GM19023 (cell line): Measurements from ENCODE around the gene TNFRSF6B.

Experiments
- ATAC-seq: cut with Tn5 transposase; IDR thresholded peaks from one replicate; pipeline ENCODE4 v1.9.1; 2021; ENCODE audit warnings: mild to moderate bottlenecking, moderate library complexity; ENCODE audit not compliant: unreplicated experiment

Gene TNFRSF6B

GRCh38 chr20:63682384-63683139 is 13.9 kb upstream of the TNFRSF6B start:
- ATAC-seq, result no peak

DNA sequence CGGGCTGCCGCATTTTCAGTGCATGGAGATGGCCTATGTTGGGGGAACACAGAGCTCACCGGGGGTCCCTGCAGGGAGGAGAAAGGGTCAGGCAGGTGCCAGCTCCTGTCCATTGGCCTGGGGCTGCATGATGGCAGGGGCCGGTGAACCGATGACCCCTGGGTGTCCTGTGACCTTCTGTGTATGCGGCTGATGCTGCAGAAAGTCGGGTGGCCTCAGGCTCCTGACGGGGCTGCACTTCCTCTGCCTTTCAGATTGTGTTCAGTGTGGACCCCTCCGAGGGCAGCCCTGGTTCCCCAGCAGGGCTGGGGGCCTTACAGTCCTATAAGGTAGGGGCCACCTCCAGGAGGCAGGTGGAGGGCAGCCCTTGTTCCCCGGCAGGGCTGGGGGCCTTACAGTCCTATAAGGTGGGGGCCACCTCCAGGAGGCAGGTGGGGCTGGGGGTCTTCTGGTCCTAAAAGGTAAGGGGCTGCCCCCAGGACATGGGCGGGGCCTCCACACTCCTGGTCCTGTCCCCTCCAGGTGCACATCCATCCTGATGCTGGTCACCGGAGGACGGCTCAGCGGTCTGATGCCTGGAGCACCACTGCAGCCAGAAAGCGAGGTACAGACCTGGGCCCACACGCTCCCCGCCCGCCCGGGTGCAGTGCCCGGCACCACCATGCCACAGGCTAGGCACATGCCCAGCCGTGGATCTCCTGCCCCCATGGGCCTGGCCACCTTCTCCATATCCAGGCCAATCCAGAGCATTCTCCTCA is 11.0 kb upstream of the TNFRSF6B start:
- ATAC-seq, result no peak

- ATAC-seq, result no peak
These were observed 10.4 kb upstream of the TNFRSF6B start for GRCh38 chr20:63686094-63686491.

DNA sequence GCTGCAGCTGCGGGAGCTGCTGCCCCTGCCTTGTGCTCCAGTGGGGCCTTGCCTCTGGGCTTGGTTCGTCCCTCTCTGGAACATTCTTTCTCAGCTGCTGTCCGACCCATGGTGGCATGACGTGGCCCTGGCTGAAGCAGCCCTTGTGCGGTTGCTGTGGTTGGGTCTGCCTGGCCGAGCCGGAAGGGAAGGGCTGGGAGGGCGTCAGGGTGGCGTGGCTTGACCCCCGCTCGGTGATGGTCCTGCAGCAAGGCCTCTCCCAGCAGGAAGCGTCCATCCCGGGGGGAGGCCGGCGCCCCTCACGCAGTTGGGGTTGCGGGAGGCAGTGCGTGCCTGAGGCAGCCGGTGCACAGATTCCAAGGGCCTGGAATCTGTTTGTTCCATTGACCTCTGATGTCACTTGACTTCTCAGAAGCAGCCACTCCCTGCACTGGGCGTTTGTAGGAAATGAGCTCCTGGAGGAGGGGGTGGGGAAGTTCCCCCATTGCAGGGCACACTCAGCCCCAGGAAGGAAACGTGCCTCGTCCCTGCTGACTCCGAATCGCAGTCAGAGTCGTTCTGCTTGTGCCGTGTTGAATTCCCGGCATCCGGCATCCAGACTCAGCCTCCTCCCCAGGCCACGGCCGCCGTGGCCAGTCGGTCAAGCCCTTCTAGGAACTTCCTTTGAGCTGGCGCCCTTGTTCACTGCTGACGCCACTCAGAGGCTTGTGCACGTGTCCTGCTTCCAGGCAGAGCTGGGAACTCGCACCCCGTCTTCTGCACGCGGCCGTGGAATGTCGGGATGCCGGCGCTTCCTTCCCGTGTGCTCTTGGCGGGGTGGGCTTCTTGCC is 9.7 kb upstream of the TNFRSF6B start:
- ATAC-seq, result no peak

DNA sequence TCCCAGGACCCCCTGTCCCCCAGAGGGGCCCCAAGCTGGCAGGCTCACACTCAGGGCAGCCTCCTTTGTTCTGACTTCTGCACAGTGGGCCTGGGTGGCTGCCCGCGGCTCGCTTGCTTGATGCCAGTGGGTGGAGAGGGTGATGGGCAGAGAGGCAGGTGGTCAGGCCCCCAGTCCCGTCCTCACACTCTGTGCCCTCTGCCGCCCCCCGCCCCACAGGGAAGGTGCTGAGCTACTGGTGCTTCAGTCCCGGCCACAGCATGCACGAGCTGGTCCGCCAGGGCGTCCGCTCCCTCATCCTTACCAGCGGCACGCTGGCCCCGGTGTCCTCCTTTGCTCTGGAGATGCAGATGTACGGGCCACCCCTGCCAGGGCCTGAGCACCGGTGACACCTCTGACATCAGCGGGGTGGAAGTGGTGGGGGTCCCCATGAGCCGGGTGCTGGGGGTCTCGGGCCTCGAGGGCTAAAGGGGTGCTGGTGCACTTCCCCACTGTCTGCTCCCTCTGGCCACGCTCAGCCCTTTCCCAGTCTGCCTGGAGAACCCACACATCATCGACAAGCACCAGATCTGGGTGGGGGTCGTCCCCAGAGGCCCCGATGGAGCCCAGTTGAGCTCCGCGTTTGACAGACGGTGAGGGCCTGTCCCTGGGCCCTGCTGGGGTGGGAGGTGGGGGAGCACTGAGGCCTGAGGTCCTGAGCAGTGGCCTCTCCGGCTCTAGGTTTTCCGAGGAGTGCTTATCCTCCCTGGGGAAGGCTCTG is 8.9 kb upstream of the TNFRSF6B start:
- ATAC-seq, result no peak

DNA sequence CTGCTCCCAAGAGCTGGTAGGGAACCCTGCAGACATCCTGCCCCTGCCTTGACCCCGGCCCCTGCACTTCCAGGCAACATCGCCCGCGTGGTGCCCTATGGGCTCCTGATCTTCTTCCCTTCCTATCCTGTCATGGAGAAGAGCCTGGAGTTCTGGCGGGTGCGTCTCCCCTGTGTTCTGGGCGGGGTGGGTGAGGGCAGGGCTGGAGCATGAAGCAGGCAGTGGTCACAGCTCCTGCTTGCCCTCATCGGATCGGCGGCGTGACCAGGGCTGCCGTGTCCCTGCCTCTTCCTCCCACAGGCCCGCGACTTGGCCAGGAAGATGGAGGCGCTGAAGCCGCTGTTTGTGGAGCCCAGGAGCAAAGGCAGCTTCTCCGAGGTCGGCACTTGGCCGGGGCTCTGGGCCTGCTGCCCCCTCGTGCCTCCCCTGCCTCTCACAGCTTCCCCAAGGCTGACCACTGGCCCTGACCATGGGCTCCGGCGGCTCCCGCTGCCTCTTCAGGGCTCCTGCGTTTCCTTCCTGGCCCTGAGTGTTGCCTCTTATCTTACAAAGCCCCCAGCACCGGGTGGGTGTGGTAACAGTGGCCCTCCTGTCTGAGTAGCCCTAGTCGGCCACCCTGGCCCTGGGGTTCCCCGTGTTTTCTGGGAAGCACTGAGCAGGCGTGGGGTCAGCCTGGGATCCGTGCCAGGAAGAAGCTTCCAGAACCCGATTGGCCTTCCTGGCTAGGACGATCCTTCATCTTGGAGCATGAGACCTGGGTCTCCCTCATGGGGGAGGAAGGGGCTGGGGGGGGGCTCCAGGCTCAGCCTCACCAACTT is 8.0 kb upstream of the TNFRSF6B start:
- no peak for ATAC-seq

DNA sequence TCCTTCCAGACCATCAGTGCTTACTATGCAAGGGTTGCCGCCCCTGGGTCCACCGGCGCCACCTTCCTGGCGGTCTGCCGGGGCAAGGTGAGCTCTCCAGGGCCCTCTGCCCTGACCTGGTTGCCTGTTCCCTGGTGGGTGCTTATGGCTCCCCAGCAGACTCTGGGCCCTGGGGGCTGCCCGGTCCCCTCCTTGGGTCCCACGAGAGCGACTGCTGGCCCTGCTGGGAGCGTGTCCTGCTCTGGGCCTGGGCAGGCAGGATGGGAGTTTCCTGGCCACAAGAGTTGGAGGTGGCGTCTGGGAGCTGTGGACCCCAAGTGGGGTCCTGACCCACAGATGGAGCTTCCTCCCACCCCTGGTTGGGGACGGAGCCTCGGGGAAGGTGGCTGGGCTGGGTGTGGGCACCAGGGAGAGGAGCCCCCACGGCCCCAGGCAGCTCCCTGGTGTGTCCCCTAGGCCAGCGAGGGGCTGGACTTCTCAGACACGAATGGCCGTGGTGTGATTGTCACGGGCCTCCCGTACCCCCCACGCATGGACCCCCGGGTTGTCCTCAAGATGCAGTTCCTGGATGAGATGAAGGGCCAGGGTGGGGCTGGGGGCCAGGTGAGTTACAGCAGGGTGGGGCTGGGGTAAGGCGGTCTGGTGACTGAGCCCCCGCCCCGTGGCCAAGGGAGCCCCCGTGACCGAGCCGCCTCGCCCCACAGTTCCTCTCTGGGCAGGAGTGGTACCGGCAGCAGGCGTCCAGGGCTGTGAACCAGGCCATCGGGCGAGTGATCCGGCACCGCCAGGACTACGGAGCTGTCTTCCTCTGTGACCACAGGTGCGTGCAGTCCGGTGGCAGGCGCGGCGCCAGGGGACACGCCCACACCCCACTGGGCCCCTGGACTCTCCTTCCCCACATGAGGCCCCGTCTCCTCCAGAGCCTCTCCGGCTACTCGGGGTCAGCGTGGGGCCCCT is 7.1 kb upstream of the TNFRSF6B start:
- no peak for ATAC-seq

DNA sequence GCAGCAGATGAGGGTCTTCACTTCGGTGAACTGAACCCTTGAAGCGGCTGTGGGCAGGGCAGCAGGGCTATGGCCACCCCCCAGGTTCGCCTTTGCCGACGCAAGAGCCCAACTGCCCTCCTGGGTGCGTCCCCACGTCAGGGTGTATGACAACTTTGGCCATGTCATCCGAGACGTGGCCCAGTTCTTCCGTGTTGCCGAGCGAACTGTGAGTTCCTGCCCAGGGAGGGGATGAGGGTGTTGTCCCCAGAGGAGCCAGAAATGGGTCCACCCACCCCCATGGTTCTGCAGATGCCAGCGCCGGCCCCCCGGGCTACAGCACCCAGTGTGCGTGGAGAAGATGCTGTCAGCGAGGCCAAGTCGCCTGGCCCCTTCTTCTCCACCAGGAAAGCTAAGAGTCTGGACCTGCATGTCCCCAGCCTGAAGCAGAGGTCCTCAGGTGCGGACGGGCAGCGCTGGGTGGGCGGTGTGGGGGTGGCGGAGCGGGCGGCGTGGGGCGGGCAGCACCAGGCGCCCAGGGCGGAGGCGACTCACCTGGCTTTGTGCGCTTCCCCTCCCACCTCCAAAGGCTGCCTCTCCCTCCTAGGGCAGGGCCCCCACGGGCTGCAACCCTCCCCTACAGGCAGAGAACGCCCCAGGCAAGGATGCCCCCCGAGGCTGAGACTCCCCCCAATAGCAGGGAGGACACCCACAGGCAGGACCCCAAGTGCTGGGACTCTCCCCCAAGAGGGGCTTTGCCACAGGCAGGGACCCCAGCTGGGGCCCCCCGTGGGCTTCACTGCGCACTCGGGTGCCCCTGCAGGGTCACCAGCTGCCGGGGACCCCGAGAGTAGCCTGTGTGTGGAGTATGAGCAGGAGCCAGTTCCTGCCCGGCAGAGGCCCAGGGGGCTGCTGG is 6.2 kb upstream of the TNFRSF6B start:
- no peak for ATAC-seq

GRCh38 chr20:63690898-63691710 is 5.3 kb upstream of the TNFRSF6B start:
- no peak for ATAC-seq

GRCh38 chr20:63691711-63692435 is 4.6 kb upstream of the TNFRSF6B start:
- ATAC-seq, result no peak

- no peak for ATAC-seq
These were observed 3.9 kb upstream of the TNFRSF6B start for GRCh38 chr20:63692436-63693082.

DNA sequence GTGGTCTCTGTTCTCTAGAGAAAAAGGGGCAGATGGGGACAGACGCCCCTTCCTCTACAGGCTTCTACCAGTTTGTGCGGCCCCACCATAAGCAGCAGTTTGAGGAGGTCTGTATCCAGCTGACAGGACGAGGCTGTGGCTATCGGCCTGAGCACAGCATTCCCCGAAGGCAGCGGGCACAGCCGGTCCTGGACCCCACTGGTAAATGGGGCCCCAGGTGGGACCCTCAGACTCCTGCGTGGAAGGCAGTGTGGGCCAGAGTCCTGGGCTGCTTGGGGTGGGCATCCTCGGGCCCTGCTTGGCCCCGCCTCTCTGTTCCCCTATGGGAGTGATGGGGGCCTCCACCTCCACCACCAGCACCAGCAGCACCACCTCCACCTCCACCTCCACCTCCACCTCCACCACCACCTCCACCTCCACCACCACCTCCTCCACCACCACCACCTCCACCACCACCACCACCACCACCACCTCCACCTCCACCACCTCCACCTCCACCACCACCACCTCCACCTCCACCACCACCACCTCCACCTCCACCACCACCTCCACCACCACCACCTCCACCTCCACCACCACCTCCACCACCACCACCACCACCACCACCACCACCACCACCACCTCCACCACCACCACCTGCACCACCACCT is 3.2 kb upstream of the TNFRSF6B start:
- no peak for ATAC-seq

DNA sequence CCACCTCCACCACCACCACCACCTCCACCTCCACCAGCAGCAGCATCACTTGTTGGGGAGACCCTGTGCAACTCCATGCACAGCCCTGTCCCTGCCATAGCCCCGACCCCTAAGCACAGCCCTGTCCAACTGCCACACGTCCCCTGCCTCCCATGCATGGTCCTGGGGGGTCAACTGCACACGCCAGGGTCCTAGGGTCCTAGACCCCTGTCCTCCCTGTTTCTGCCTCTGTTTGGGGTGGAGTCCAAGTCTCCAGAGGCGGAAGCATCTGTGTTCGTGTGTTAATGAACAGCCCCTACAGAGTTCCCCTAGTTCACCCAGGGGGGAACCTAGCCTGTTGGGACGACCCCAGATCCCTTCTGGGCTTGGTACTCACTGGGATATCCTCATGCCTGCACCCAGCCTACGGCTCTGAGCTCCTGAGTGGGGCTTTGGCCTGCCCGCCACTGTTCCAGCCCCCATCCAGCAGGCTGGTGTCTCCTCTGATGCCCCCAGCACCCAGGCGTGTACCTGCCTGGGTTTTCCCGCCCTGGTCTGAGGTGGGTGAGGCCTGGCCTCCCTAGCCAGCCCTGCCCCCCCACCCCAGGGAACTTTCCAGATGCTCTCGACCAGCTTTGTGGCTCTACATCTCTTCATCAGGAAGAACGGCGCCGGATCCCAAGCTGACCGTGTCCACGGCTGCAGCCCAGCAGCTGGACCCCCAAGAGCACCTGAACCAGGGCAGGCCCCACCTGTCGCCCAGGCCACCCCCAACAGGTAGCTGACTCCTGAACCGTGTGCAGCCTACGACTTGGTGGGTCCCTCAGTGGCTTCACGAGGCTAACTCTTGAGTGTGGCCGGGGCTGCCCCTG is 2.5 kb upstream of the TNFRSF6B start:
- no peak for ATAC-seq
